Ectodermal cell (in vitro differentiated cells): ENCODE data around the gene PTGIS.

Experiments
- H3K27ac ChIP-seq: 2 replicates; pipeline ENCODE4 v1.7.0; 2013; ENCODE audit warnings: mild to moderate bottlenecking, low read depth, low read length; ENCODE audit not compliant: insufficient read depth, poor library complexity, severe bottlenecking
- H3K27me3 ChIP-seq: 2 replicates; pipeline ENCODE4 v1.7.0; 2013; ENCODE audit warnings: mild to moderate bottlenecking, low read length; ENCODE audit not compliant: insufficient read depth, control insufficient read depth, poor library complexity, severe bottlenecking
- H3K36me3 ChIP-seq: one replicate; pipeline ENCODE4 v1.7.0; 2013; ENCODE audit warnings: low read length; ENCODE audit not compliant: control insufficient read depth, insufficient read depth
- H3K4me1 ChIP-seq: one replicate; pipeline ENCODE4 v1.7.0; 2013; ENCODE audit warnings: low read length; ENCODE audit not compliant: control insufficient read depth, insufficient read depth
- H3K4me3 ChIP-seq: 2 replicates; pipeline ENCODE4 v1.7.0; 2013; ENCODE audit warnings: low read depth, low read length, control low read depth; ENCODE audit not compliant: insufficient read depth
- H3K9me3 ChIP-seq: 2 replicates; pipeline ENCODE4 v1.7.0; 2013; ENCODE audit warnings: mild to moderate bottlenecking, low read length, moderate library complexity; ENCODE audit not compliant: control insufficient read depth
- WGBS, 2 experiments: methylation state at CpG; one replicate each; pipeline ENCODE4 v1.1.7; 2013; ENCODE audit warnings: missing lambda C conversion rate in 2 of 2; 5-methylcytosine and 5-hydroxymethylcytosine counted together

PTGIS gene

DNA sequence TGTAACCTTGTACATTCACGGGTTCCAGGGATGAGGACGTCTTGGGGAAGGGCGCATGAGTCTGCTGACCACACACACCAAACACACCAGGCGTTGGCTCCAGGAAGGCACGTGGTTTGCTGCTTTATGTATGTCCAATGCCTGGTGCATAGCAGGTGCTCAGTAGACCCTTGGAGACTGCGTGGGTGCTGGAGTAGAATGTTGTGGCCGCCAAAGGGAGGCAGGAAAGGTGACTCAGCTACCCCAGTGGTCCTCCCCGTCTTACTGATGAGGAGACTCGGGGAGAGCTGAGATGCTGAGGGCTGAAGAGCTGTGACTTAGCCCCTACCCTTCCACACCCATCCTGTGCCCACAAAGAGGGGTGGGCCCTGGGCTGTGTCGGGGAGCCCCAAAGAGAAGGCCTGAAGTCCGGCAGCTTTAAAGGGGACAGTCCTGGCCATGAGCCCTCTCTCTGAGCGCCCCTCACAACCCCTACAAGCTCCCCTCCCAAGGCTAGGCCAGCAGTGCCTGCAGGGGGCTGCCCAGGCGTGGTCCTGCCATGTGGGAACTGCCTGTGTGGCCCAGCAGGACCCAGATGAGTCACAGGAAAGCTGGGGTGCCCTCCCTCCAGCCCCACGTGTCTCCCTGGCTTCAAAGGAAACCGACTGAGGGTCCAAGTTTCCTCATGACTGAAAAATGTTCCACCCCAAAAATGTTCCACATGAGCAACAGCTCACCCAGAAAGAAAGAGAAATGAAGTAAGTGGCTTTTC is 28.0 kb upstream of the PTGIS start:
- 87 to 89% methylated on average over 15 of the region's 15 CpGs for WGBS, 2 experiments
- Histone ChIP-seq H3K36me3 (no peaks in the 10 kb centered on the region), H3K27me3 (no peaks in the 10 kb centered on the region), H3K9me3 (no peaks in the 10 kb centered on the region), H3K27ac (no peak overlapping the region), H3K4me3 (no peak overlapping the region), H3K4me1 (no peaks in the 10 kb centered on the region)

DNA sequence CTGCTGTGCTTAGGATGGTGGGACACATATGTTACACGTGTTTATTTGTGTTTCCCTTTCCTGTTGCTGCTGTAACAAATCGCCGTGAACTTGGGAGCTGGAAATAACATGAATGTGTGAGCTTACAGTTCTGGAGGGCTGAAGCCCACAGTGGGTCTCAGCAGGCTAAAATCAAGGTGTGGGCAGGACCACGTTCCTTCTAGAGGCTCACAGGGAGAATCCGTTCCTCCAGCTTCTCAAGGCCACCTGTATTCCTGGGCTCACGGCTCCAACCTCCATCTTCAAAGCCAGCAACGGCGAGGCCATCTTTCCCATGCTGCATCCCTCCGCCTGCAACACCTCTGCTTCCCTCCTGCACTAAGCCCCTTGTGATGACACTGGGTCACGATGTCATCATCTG is 27.4 kb upstream of the PTGIS start:
- no peaks in the 10 kb centered on the region for H3K27me3 ChIP-seq
- H3K27ac ChIP-seq, result no peak overlapping the region
- no peaks in the 10 kb centered on the region for H3K9me3 ChIP-seq
- H3K36me3 ChIP-seq, result no peaks in the 10 kb centered on the region
- no peaks in the 10 kb centered on the region for H3K4me1 ChIP-seq
- 92 to 94% methylated on average over 10 of the region's 10 CpGs for WGBS, 2 experiments
- H3K4me3 ChIP-seq, result no peak overlapping the region

DNA sequence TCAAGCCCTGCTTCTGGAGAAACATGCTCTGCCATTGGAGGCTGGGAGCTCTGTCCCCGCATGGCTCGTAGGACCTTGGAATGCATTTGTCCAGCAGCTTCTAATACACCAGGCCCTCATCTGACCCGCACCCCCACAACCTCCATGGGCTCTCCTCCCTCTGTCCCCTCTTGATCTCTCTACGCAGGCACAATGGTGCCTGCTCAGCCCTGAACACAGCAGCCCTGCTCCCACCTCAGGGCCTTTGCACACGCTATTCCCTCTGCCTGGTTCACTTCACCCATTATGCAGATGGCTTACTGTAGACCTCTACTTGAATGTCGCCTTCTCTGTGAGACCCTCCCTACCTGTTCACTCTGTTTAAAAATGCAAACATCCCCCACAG is 27.0 kb upstream of the PTGIS start:
- Histone ChIP-seq H3K27ac (no peak overlapping the region), H3K4me3 (no peak overlapping the region)
- 94 to 95% methylated on average over 5 of the region's 6 CpGs for WGBS, 2 experiments

DNA sequence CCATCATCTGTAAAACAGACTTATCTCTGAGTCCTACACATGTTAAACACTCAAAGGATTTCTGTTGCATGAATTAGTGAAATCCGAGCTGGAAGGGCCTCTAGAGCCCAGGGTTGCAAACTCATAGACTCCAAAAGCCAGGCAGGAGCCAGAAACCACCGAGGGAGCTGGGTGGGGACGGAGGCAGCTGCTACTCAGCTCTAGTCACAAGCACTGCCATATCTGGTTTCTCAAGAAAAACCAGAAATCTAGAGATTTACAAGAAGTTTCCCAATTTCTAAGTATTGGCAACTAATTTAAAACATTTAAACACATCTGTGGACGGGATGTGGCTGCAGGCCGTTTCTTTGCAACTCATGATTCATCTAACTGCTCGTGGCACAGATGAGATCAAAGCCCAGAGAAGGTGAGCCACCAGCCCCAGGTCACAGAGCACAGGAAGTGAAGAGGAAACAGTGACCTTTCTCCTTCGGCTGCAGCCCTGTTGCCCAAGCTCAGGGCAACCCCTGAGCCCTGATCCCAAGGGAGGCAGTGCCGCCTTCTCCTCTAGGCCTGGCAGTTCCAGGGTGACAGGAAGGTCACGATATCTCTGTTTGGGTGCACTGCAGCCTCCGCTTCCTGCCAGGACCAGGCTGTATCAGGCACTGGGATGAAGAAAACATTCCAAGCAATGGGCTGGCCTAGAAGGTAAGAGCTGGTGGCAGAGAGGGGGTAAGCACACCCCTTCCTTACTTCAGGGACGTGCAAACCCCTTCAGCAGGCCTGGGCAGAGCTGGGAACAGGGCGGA is 26.4 kb upstream of the PTGIS start:
- no peaks in the 10 kb centered on the region for H3K27me3 ChIP-seq
- no peak overlapping the region for H3K4me3 ChIP-seq
- H3K4me1 ChIP-seq, result no peaks in the 10 kb centered on the region
- no peaks in the 10 kb centered on the region for H3K36me3 ChIP-seq
- 84% methylated on average over 12 of the region's 12 CpGs for WGBS, 2 experiments
- no peak overlapping the region for H3K27ac ChIP-seq
- H3K9me3 ChIP-seq, result no peaks in the 10 kb centered on the region

More for the DNA sequence above, 27.0 kb upstream of the PTGIS start:
- Histone ChIP-seq H3K9me3 (no peaks in the 10 kb centered on the region), H3K36me3 (no peaks in the 10 kb centered on the region), H3K4me1 (no peaks in the 10 kb centered on the region), H3K27me3 (no peaks in the 10 kb centered on the region)

DNA sequence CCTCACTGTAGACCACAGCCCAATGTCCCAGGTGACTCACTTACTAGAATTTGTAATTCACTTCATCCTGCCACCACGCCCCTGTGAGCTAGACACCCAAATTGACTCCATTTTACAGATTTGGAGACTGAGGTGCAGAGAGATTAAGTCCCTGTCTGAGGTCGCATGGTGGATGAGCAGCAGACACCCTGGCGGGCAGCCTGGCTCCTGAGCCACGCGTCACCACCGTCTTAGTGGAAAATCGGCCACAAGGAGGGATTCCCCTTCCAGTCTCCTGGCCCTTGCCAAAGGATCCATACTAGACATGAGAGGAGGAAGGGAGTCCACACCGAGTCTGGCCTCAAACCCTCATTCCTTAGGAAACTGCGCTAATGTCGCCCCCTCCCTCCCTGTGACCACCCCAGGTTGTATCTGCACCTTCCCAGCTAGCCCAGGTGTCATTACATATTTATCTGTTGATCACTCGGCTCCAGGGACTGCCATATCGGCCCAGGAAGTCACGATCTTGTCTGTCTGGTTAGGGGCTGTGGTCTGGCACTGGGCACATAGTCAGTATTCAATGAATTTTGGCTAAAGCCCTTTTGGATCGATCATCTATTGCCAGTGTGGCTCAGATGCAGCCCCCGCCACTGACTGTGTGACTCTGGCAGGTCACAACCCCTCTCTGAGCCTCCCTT is 25.7 kb upstream of the PTGIS start:
- Histone ChIP-seq H3K4me3 (no peak overlapping the region), H3K27me3 (no peaks in the 10 kb centered on the region), H3K36me3 (no peaks in the 10 kb centered on the region), H3K27ac (no peak overlapping the region), H3K4me1 (no peaks in the 10 kb centered on the region), H3K9me3 (no peaks in the 10 kb centered on the region)
- 91% methylated on average over 15 of the region's 15 CpGs for WGBS, 2 experiments

DNA sequence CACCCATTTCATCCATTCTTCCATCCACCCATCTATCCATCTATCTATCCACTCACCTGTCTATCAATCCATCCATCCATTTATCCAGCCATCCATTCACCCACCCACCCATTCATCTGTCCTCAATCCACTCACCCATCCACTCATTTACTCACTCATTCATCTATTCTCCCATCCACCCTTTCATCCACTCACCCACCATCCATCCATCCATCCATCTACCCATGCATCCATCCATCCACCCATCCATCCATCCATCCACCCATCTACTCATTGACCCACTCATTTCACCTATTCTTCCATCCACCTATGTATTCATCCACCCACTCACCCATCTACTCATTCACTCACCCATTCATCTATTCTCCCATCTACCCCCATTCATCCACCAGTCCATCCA is 24.2 kb upstream of the PTGIS start:
- H3K9me3 ChIP-seq, result no peaks in the 10 kb centered on the region
- no peak overlapping the region for H3K27ac ChIP-seq
- H3K27me3 ChIP-seq, result no peaks in the 10 kb centered on the region
- no peak overlapping the region for H3K4me3 ChIP-seq
- H3K36me3 ChIP-seq, result no peaks in the 10 kb centered on the region
- H3K4me1 ChIP-seq, result no peaks in the 10 kb centered on the region

DNA sequence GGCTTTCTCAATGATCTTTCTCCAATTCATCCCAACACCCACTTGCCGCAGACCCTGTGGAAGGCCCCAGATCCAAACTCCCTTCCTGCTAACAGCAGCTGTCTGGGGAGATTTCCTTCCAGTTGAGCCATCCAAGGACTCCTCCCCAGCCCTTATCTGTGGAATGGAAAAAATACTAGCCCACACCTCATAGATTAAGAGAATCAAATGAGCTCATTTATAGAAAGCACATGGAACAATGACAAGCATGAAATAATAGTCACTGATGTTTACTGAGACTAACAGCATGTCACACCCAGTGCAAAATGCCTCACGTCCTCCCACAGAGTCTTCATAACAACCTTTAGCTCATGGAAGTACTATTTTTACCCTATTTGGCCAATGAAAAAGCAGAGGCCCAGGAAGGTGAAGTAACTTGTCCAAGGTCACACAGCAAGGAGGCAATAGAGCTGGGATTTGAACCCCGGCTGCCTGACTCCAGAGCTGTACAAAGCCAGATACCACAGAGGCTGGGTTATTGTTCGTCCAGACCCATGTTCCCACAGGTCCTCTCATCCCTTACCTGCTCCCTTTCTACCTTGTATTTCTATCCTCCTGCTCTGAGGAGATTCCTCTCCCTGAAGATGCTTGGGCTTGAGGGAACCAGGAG is 23.4 kb upstream of the PTGIS start:
- no peak overlapping the region for H3K27ac ChIP-seq

DNA sequence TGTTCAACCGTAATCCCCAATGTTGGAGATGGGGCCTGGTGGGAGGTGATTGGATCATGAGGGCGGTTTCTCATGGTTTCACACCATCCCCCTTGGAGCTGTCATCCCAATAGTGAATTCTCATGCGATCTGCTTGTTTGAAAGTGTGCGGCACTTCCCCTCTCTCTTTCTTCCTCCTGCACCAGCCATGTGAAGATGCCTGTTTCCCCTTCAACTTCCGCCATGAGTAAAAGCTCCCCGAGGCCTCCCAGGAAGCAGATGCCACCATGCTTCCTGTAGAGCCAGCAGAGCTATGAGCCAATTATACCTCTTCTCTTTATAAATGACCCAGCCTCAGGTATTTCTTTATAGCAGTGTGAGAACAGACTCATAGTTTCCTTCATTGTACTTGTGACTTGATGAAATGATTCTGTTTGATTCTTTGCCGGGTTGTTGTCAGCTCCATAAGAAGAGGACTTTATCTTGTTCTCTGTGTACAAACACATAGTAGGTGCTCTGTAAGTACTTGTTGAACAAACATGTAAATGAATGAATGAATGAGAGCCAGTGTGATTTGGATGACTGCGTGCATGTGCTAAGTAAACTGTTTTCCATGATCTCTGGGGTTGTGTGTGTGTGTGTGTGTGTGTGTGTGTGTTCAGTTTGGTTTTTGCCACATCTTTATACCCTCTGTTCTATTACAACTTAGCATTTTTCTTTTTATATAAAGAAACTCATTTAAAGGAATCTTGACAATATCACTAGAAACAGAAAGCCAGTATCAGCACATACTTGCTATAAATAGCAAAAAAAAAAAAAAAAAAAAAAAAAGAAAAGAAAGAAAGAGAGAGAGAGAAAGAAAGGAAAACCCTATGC is 22.5 kb upstream of the PTGIS start:
- H3K4me1 ChIP-seq, result no peaks in the 10 kb centered on the region
- H3K27me3 ChIP-seq, result no peaks in the 10 kb centered on the region
- H3K36me3 ChIP-seq, result no peaks in the 10 kb centered on the region
- no peak overlapping the region for H3K4me3 ChIP-seq
- H3K27ac ChIP-seq, result no peak overlapping the region
- H3K9me3 ChIP-seq, result no peaks in the 10 kb centered on the region
- WGBS, 2 experiments, result 93 to 94% methylated on average over 8 of the region's 8 CpGs

More for the DNA sequence above, 23.4 kb upstream of the PTGIS start:
- Histone ChIP-seq H3K27me3 (no peaks in the 10 kb centered on the region), H3K4me3 (no peak overlapping the region), H3K36me3 (no peaks in the 10 kb centered on the region), H3K4me1 (no peaks in the 10 kb centered on the region), H3K9me3 (no peaks in the 10 kb centered on the region)
- 92 to 94% methylated on average over 4 of the region's 4 CpGs for WGBS, 2 experiments

DNA sequence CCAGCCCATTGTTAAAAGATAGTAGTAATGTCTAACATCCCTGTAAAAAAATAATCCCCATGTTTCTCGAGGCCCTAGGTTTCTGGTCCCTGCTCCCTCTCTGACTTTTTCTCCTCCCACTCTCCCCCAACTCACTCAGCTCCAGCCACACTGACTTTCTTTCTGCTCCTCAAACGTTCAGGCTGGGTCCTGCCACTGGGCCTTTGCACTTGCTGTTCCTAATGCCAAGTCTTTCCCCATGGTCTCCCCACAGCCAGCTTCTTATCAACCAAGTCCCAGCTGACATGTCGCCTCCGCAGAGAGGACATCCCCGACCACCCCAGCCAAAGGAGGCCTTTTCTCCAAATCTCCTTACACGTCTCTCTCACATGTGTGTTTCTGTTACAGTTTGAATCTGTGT is 21.8 kb upstream of the PTGIS start:
- Histone ChIP-seq H3K36me3 (no peaks in the 10 kb centered on the region), H3K9me3 (no peaks in the 10 kb centered on the region), H3K4me1 (no peaks in the 10 kb centered on the region), H3K4me3 (no peak overlapping the region), H3K27ac (no peak overlapping the region), H3K27me3 (no peaks in the 10 kb centered on the region)
- 84 to 88% methylated on average over 6 of the region's 6 CpGs for WGBS, 2 experiments
